ENCODE data around the gene SERAC1. TPM values are rescaled to one million over a fixed set of nuclear protein-coding genes. Genes with fewer than 3 reads are reported as not detected.
A peak's percentile ranks its signal among the peaks of the same experiment; 100 is the strongest.

The SERAC1 gene
- polyA plus RNA-seq, 3 donors = 4.3 to 5.1 (median 4.4) TPM

DNA sequence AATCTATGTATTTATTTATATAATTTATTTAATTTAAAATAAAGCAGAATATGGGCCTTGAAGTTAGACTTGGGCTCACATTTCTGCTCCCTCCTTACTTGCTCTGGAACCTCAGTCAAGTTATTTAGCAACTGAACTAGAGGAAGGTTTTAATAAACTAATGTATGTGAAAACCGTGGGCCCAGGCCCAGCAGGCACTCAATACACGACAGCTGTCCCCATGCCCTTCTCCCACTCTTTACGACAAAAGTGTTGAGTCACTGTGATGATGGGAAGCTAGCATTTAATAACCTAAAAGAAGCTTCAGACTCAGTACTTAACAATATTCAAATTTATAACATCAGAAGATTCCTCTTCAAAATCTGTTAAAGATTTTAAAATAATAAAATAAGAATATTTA is 46.7 kb downstream of the SERAC1 start:
- no peaks in the 10 kb centered on the region for H3K4me1 ChIP-seq (ENCODE audit: control insufficient read depth in 1 of 2, insufficient read depth in 2 of 2, low read length in 2 of 2)
- TF ChIP-seq, protein P1, sequence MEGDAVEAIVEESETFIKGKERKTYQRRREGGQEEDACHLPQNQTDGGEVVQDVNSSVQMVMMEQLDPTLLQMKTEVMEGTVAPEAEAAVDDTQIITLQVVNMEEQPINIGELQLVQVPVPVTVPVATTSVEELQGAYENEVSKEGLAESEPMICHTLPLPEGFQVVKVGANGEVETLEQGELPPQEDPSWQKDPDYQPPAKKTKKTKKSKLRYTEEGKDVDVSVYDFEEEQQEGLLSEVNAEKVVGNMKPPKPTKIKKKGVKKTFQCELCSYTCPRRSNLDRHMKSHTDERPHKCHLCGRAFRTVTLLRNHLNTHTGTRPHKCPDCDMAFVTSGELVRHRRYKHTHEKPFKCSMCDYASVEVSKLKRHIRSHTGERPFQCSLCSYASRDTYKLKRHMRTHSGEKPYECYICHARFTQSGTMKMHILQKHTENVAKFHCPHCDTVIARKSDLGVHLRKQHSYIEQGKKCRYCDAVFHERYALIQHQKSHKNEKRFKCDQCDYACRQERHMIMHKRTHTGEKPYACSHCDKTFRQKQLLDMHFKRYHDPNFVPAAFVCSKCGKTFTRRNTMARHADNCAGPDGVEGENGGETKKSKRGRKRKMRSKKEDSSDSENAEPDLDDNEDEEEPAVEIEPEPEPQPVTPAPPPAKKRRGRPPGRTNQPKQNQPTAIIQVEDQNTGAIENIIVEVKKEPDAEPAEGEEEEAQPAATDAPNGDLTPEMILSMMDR (IDR thresholded peaks at IDR 0.05) = no peak
- H3K9ac ChIP-seq (ENCODE audit: insufficient read depth, low read length, poor library complexity, severe bottlenecking) = no peak overlapping the region
- H3K36me3 Mint-ChIP-seq = peaks cover 51 to 53% of the 10 kb centered on the region in 2 donors
- H3K27me3 ChIP-seq (ENCODE audit: control insufficient read depth in 2 of 2, insufficient read depth in 2 of 2, low read length in 2 of 2) = no peaks in the 10 kb centered on the region
- no peaks in the 10 kb centered on the region for H3K27me3 Mint-ChIP-seq (ENCODE audit: low read depth in 3 of 3)
- H3K36me3 ChIP-seq (replicated peaks in 1 of 2; ENCODE audit: control insufficient read depth in 1 of 2, insufficient read depth in 2 of 2, low read length in 2 of 2) = peaks cover 16 to 59% of the 10 kb centered on the region in 2 donors
- no peaks in the 10 kb centered on the region for H3K79me2 ChIP-seq (ENCODE audit: insufficient read depth, low read length)
- H2AFZ ChIP-seq (ENCODE audit: insufficient read depth, low read depth, low read length, poor library complexity, severe bottlenecking) = no peak overlapping the region
- WGBS (ENCODE audit: insufficient coverage) = no CpG with 5 or more reads among the region's 3 CpGs
- H3K9me3 Mint-ChIP-seq = peaks cover 0 to 2% (median 0%) of the 10 kb centered on the region in 7 donors
- intact Hi-C loops (cut with micrococcal nuclease) = no loop called here
- H3K4me1 Mint-ChIP-seq = no peaks in the 10 kb centered on the region
- H3K27ac ChIP-seq (ENCODE audit: low read depth in 1 of 2, low read length in 2 of 2) = no peak overlapping the region
- peak overlapping the region in 1 of 7 donors; percentile 31 for H3K27ac Mint-ChIP-seq
- no peak overlapping the region for H3K4me2 ChIP-seq (replicated peaks; ENCODE audit: extremely low read depth, low read length, poor library complexity, severe bottlenecking)
- DNase-seq = no peak
- no peaks in the 10 kb centered on the region for H3K9me3 ChIP-seq (replicated peaks in 1 of 2; ENCODE audit: control insufficient read depth in 1 of 2, insufficient read depth in 1 of 2, low read length in 2 of 2)
- no peak overlapping the region for H3K4me3 Mint-ChIP-seq
- H3K4me3 ChIP-seq (replicated peaks in 1 of 3; ENCODE audit: low read depth in 2 of 3, low read length in 3 of 3) = no peak overlapping the region
- no peaks in the 10 kb centered on the region for H4K20me1 ChIP-seq (ENCODE audit: insufficient read depth, low read length)

DNA sequence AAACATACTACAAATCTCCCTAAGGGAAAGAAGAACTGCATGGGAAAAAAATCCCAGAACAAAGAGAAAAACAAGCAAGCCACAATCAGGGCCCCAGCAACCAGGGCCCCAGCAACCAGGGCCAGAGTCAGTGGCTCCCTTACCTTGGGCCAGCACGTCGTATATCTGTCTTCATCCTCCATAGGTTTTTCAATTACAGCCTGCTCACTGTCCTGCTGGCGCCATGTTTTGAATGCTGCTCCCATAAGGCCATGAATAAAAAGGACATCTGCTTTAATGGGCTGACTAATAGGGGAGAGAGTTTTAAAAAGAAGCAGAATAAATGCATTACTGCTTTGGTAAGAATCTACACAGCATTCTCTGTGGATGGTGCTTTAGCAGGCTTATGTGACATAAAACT is 49.2 kb downstream of the SERAC1 start:
- H3K27me3 Mint-ChIP-seq (ENCODE audit: low read depth in 3 of 3) = no peaks in the 10 kb centered on the region
- intact Hi-C loops (cut with micrococcal nuclease) = no loop called here
- Histone ChIP-seq H3K36me3 (replicated peaks in 1 of 2; ENCODE audit: control insufficient read depth in 1 of 2, insufficient read depth in 2 of 2, low read length in 2 of 2) (peaks cover 27 to 67% of the 10 kb centered on the region in 2 donors), H4K20me1 (ENCODE audit: insufficient read depth, low read length) (no peaks in the 10 kb centered on the region), H2AFZ (ENCODE audit: insufficient read depth, low read depth, low read length, poor library complexity, severe bottlenecking) (no peak overlapping the region), H3K4me1 (ENCODE audit: control insufficient read depth in 1 of 2, insufficient read depth in 2 of 2, low read length in 2 of 2) (no peaks in the 10 kb centered on the region), H3K4me3 (replicated peaks in 1 of 3; ENCODE audit: low read depth in 2 of 3, low read length in 3 of 3) (no peak overlapping the region), H3K27me3 (ENCODE audit: control insufficient read depth in 2 of 2, insufficient read depth in 2 of 2, low read length in 2 of 2) (no peaks in the 10 kb centered on the region), H3K4me2 (replicated peaks; ENCODE audit: extremely low read depth, low read length, poor library complexity, severe bottlenecking) (no peak overlapping the region), H3K9ac (ENCODE audit: insufficient read depth, low read length, poor library complexity, severe bottlenecking) (no peak overlapping the region), H3K27ac (ENCODE audit: low read depth in 1 of 2, low read length in 2 of 2) (no peak overlapping the region), H3K9me3 (replicated peaks in 1 of 2; ENCODE audit: control insufficient read depth in 1 of 2, insufficient read depth in 1 of 2, low read length in 2 of 2) (no peaks in the 10 kb centered on the region), H3K79me2 (ENCODE audit: insufficient read depth, low read length) (no peaks in the 10 kb centered on the region)
- DNase-seq = no peak
- WGBS (ENCODE audit: insufficient coverage) = no CpG with 5 or more reads among the region's 3 CpGs
- H3K4me1 Mint-ChIP-seq = no peaks in the 10 kb centered on the region
- H3K4me3 Mint-ChIP-seq = no peak overlapping the region
- TF ChIP-seq, protein P1 (IDR thresholded peaks at IDR 0.05) = no peak
- H3K36me3 Mint-ChIP-seq = peaks cover 57 to 59% of the 10 kb centered on the region in 2 donors
- peaks cover 0 to 2% (median 0%) of the 10 kb centered on the region in 7 donors for H3K9me3 Mint-ChIP-seq
- H3K27ac Mint-ChIP-seq = no peak overlapping the region

Measured in CD14-positive monocyte (primary cell).